Thyroid gland (tissue), 4 donors: ENCODE measurements around the gene IFI44L. TPM values are rescaled to one million over a fixed set of nuclear protein-coding genes. Genes with fewer than 3 reads are reported as not detected.

Source experiments
- DNase-seq, 2 donors: peaks; one replicate each; pipeline ENCODE4 v3.0.0-alpha.2; 2019
- H3K27ac ChIP-seq, 3 donors: fragments of 200-600 bp; sonication (generic); 1 replicate in 2 of 3; 2 replicates in 1 of 3; pipeline ENCODE4 v1.5.1; 2016 to 2019; ENCODE audit warnings: mild to moderate bottlenecking in 1 of 3, moderate library complexity in 1 of 3
- H3K27me3 ChIP-seq: fragments of 200-600 bp; sonication (generic); one replicate; pipeline ENCODE4 v1.5.1; 2019
- H3K36me3 ChIP-seq, 2 donors: fragments of 200-600 bp; sonication (generic); one replicate each; pipeline ENCODE4 v1.5.1; 2016 to 2019
- H3K4me1 ChIP-seq, 2 donors: fragments of 200-600 bp; sonication (generic); one replicate each; pipeline ENCODE4 v1.5.1; 2017 to 2019
- H3K4me3 ChIP-seq, 3 donors: fragments of 200-600 bp; sonication (generic); replicated peaks in 1 of 3; 1 replicate in 2 of 3; 2 replicates in 1 of 3; pipeline ENCODE4 v1.5.1; 2016; ENCODE audit warnings: mild to moderate bottlenecking in 1 of 3
- H3K9me3 ChIP-seq: fragments of 200-600 bp; sonication (generic); one replicate; pipeline ENCODE4 v1.5.1; 2017
- POLR2A ChIP-seq, 2 donors: fragments of 450-650 bp; IDR thresholded peaks; one replicate each; pipeline ENCODE4 v1.6.1; 2017; ENCODE audit warnings: antibody characterized with exemption in 2 of 2, mild to moderate bottlenecking in 2 of 2, moderate library complexity in 1 of 2
- WGBS, 2 donors: methylation state at CpG; one replicate each; pipeline ENCODE4 v1.1.5; 2017; 5-methylcytosine and 5-hydroxymethylcytosine counted together
- intact Hi-C: fragments of 100-400 bp; cut with DNase I; formaldehyde crosslinking; loops from one replicate; pipeline ENCODE4 v1.15.1; 2023
- total RNA-seq, 4 donors: library from RNA; depleted of rRNA; stranded (reverse); fragments of >200 nt; gene quantifications; one replicate each; pipeline ENCODE4 v1.2.3, GENCODE V29; 2016
- TF ChIP-seq, protein P1 (sequence below), 6 experiments: fragments of 200-600 bp in 3 of 6; fragments of 450-650 bp in 3 of 6; sonication (generic) in 3 of 6; IDR thresholded peaks; one replicate each; pipeline ENCODE4 v1.5.1; 2016 to 2019; ENCODE audit warnings: antibody characterized with exemption in 6 of 6, mild to moderate bottlenecking in 2 of 6, inconsistent platforms in 1 of 6, moderate library complexity in 1 of 6

The IFI44L gene
- total RNA-seq, 4 donors from 2014 or later = 8.1 to 22.9 (median 12.2) TPM

DNA sequence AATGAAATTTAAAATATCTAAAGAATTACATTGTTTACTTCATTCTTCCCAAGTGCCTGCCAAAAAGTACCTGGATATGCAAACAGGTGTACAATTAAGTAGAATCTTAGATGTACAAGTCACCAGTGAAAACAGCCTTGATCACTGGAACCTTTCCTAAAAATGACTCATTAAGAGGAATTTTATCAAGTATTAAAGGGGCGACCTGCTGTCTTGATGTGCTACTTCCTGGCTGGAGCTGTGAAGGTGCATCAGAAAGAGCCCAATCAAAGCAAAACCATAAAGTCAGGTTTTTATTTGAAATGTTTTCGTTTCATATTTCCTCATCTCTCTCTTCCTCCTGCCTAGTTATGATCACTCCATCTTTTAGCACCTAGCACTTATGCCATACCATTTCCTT, 62.8 kb downstream of the IFI44L start:
- Histone ChIP-seq H3K4me3 (no peak overlapping the region), H3K27ac (no peak overlapping the region), H3K27me3 (no peaks in the 10 kb centered on the region), H3K4me1 (no peaks in the 10 kb centered on the region), H3K9me3 (no peaks in the 10 kb centered on the region), H3K36me3 (no peaks in the 10 kb centered on the region)
- TF ChIP-seq, protein P1, sequence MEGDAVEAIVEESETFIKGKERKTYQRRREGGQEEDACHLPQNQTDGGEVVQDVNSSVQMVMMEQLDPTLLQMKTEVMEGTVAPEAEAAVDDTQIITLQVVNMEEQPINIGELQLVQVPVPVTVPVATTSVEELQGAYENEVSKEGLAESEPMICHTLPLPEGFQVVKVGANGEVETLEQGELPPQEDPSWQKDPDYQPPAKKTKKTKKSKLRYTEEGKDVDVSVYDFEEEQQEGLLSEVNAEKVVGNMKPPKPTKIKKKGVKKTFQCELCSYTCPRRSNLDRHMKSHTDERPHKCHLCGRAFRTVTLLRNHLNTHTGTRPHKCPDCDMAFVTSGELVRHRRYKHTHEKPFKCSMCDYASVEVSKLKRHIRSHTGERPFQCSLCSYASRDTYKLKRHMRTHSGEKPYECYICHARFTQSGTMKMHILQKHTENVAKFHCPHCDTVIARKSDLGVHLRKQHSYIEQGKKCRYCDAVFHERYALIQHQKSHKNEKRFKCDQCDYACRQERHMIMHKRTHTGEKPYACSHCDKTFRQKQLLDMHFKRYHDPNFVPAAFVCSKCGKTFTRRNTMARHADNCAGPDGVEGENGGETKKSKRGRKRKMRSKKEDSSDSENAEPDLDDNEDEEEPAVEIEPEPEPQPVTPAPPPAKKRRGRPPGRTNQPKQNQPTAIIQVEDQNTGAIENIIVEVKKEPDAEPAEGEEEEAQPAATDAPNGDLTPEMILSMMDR (IDR thresholded peaks at IDR 0.05) = no peak
- no peak for TF ChIP-seq POLR2A (IDR thresholded peaks at IDR 0.05)
- intact Hi-C loops = no loop called here
- 70 to 71% methylated on average over 2 of the region's 2 CpGs for WGBS, 2 donors
- DNase-seq = no peak

DNA sequence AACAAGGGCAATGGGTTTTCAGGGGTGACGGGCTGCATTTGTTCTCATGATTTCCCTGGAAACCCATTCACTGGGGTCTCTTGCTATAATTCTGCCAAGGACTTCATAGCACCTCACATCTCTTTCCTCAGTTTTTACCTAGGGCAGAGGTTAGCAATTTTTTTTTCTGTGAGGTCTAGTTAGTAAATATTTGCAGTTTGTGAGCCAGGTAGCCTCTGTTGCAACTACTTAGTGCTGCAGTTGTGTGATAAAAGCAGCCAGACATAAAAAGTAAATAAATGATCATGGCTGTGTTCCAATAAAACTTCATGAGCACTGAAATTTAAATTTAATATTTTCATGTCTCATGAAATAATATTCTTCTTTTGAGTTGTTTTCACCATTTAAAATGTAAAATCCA, 67.1 kb downstream of the IFI44L start:
- Histone ChIP-seq H3K36me3 (no peaks in the 10 kb centered on the region), H3K9me3 (no peaks in the 10 kb centered on the region), H3K27me3 (no peaks in the 10 kb centered on the region), H3K4me3 (no peak overlapping the region), H3K4me1 (no peaks in the 10 kb centered on the region), H3K27ac (no peak overlapping the region)
- DNase-seq = no peak
- WGBS, 2 donors = 94 to 98% methylated on average over 1 of the region's 1 CpG
- TF ChIP-seq, protein P1 (IDR thresholded peaks at IDR 0.05) = no peak
- TF ChIP-seq POLR2A (IDR thresholded peaks at IDR 0.05) = no peak
- intact Hi-C loops = no loop called here

DNA sequence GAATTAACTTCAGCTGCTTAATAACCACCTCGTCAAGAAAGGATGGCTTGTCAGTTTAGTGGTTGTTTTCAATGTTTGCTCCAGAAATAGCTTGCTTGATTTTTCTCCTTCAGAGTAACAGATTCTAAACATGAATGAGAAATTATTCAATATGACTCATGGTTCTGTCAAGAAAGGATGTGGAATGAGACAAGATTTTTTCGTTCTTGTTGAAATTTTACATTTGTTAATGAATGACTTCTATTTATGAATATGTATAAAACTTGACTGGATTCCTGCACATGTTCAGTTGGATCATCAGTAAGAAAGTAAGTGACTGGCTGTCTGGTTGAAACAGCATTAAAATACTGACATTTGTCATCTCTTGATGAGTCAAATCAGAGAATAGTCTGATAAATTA, 67.7 kb downstream of the IFI44L start:
- intact Hi-C loops = no loop called here
- no peak overlapping the region for H3K4me3 ChIP-seq
- no peaks in the 10 kb centered on the region for H3K27me3 ChIP-seq
- no peaks in the 10 kb centered on the region for H3K36me3 ChIP-seq
- TF ChIP-seq, protein P1 (IDR thresholded peaks at IDR 0.05) = no peak
- TF ChIP-seq POLR2A (IDR thresholded peaks at IDR 0.05) = no peak
- H3K4me1 ChIP-seq = no peaks in the 10 kb centered on the region
- no peak overlapping the region for H3K27ac ChIP-seq
- no peak for DNase-seq
- WGBS, 2 donors = 81 to 83% methylated on average over 2 of the region's 2 CpGs
- no peaks in the 10 kb centered on the region for H3K9me3 ChIP-seq

DNA sequence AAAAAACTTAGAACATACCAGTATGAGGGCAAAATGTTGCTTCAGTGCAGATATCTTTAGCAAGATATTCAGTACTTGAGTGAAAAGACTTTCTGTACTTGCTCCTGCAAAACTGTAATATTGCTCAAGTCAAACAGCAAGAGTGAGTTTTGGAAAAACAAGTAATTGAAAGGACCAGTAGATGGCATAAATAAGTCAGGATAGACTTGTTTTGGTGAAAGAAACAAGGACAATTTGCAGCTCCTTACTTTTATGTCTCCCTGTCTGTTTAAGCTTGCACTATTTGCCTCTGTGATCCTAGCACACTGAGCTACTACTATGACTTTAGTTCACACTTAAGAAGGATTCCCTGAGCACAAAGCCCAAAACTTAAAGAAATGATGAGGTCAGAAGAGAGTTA, 68.4 kb downstream of the IFI44L start:
- DNase-seq = no peak
- intact Hi-C loops = no loop called here

DNA sequence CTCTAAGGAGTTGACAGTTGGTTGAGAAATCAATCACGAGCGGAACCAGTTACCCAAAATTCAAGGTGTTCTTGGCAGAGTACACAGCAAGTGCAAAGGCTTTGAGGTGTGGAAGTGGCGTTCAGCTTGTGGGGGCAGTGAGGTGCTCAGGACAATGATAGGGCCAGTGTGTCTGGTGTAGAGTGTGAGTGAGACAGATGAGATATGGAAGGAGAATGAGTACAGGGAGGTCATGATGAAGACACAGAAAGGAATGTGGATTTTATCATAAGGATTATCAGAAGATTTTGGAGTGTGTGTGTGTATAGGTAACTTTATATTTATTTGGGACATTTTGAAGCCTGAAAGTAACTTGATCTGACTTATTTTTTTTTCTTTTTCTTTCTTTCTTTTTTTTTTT, 70.3 kb downstream of the IFI44L start:
- TF ChIP-seq, protein P1 (IDR thresholded peaks at IDR 0.05) = no peak
- TF ChIP-seq POLR2A (IDR thresholded peaks at IDR 0.05) = no peak
- H3K4me1 ChIP-seq = no peaks in the 10 kb centered on the region
- H3K9me3 ChIP-seq = no peaks in the 10 kb centered on the region
- H3K27ac ChIP-seq = no peak overlapping the region
- H3K4me3 ChIP-seq = no peak overlapping the region
- 81 to 85% methylated on average over 3 of the region's 3 CpGs for WGBS, 2 donors
- no peaks in the 10 kb centered on the region for H3K27me3 ChIP-seq
- intact Hi-C loops = no loop called here
- no peak for DNase-seq
- no peaks in the 10 kb centered on the region for H3K36me3 ChIP-seq

More for the DNA sequence above, 68.4 kb downstream of the IFI44L start:
- no peaks in the 10 kb centered on the region for H3K9me3 ChIP-seq
- H3K4me1 ChIP-seq = no peaks in the 10 kb centered on the region
- H3K36me3 ChIP-seq = no peaks in the 10 kb centered on the region
- no peaks in the 10 kb centered on the region for H3K27me3 ChIP-seq
- no peak overlapping the region for H3K27ac ChIP-seq
- H3K4me3 ChIP-seq = no peak overlapping the region
- TF ChIP-seq, protein P1 (IDR thresholded peaks at IDR 0.05) = no peak
- TF ChIP-seq POLR2A (IDR thresholded peaks at IDR 0.05) = no peak
